Liver (tissue), 9 donors: ENCODE results near the gene BRDT. TPM values are rescaled to one million over a fixed set of nuclear protein-coding genes. Genes with fewer than 3 reads are reported as not detected.

Experiments used
- DNase-seq: peaks from one replicate; pipeline ENCODE4 v3.0.0-alpha.2; 2017; ENCODE audit warnings: low spot score
- H3K27ac ChIP-seq, 2 donors: one replicate each; pipeline ENCODE4 v1.7.0; 2013; ENCODE audit warnings: inconsistent platforms in 2 of 2, low read length in 2 of 2, control low read depth in 1 of 2, low read depth in 1 of 2, mild to moderate bottlenecking in 1 of 2
- H3K27me3 ChIP-seq, 4 donors: one replicate each; pipeline versions ENCODE4 v1.6.1 to v1.7.0; 2013; ENCODE audit warnings: low read length in 3 of 4, inconsistent platforms in 1 of 4, mild to moderate bottlenecking in 1 of 4, moderate library complexity in 1 of 4; ENCODE audit not compliant: control insufficient read depth in 4 of 4, insufficient read depth in 4 of 4
- H3K36me3 ChIP-seq, 4 donors: one replicate each; pipeline versions ENCODE4 v1.6.1 to v1.7.0; 2013; ENCODE audit warnings: low read length in 3 of 4, mild to moderate bottlenecking in 3 of 4, low read depth in 1 of 4, moderate library complexity in 1 of 4; ENCODE audit not compliant: control insufficient read depth in 4 of 4, insufficient read depth in 3 of 4
- H3K4me1 ChIP-seq, 4 donors: one replicate each; pipeline versions ENCODE4 v1.6.1 to v1.7.0; 2013; ENCODE audit warnings: low read length in 3 of 4, mild to moderate bottlenecking in 3 of 4, moderate library complexity in 1 of 4; ENCODE audit not compliant: control insufficient read depth in 4 of 4, insufficient read depth in 4 of 4
- H3K4me3 ChIP-seq, 3 donors: one replicate each; pipeline versions ENCODE4 v1.6.1 to v1.7.0; 2013; ENCODE audit warnings: low read length in 3 of 3, control low read depth in 1 of 3, low read depth in 1 of 3, mild to moderate bottlenecking in 1 of 3
- H3K9ac ChIP-seq, 2 donors: one replicate each; pipeline ENCODE4 v1.7.0; 2013; ENCODE audit warnings: low read length in 2 of 2, mild to moderate bottlenecking in 2 of 2, moderate library complexity in 2 of 2, control low read depth in 1 of 2, low read depth in 1 of 2
- H3K9me3 ChIP-seq, 4 donors: one replicate each; pipeline versions ENCODE4 v1.6.1 to v1.7.0; 2013; ENCODE audit warnings: low read length in 3 of 4; ENCODE audit not compliant: control insufficient read depth in 4 of 4
- EGR1 ChIP-seq, 2 donors: IDR thresholded peaks; 2 replicates each; pipeline ENCODE4 v1.6.1; 2016 to 2018; ENCODE audit warnings: antibody characterized with exemption in 2 of 2, low read depth in 2 of 2
- FOXA2 ChIP-seq: IDR thresholded peaks from 2 replicates; pipeline ENCODE4 v1.6.1; 2016; ENCODE audit warnings: antibody characterized with exemption
- GABPA ChIP-seq, 2 donors: IDR thresholded peaks in 1 of 2; conservative IDR thresholded peaks in 1 of 2; 2 replicates each; pipeline ENCODE4 v1.6.1; 2016; ENCODE audit warnings: antibody characterized with exemption in 2 of 2, mild to moderate bottlenecking in 1 of 2, moderate library complexity in 1 of 2
- HNF4A ChIP-seq, 2 donors: conservative IDR thresholded peaks; 2 replicates each; pipeline ENCODE4 v1.6.1; 2016; ENCODE audit warnings: antibody characterized with exemption in 2 of 2, mild to moderate bottlenecking in 2 of 2
- HNF4G ChIP-seq: IDR thresholded peaks from 2 replicates; pipeline ENCODE4 v1.6.1; 2016; ENCODE audit warnings: antibody characterized with exemption
- JUND ChIP-seq, 2 donors: IDR thresholded peaks; 2 replicates each; pipeline ENCODE4 v1.6.1; 2016; ENCODE audit warnings: antibody characterized with exemption in 2 of 2
- NR2F2 ChIP-seq: IDR thresholded peaks from 2 replicates; pipeline ENCODE4 v1.6.1; 2016; ENCODE audit warnings: antibody characterized with exemption
- RAD21 ChIP-seq, 2 donors: IDR thresholded peaks; 2 replicates each; pipeline ENCODE4 v1.6.1; 2016; ENCODE audit warnings: antibody characterized with exemption in 2 of 2, mild to moderate bottlenecking in 2 of 2
- RXRA ChIP-seq, 2 donors: IDR thresholded peaks; 2 replicates each; pipeline ENCODE4 v1.6.1; 2017 to 2018; ENCODE audit warnings: antibody characterized with exemption in 2 of 2, mild to moderate bottlenecking in 1 of 2
- SP1 ChIP-seq: IDR thresholded peaks from 2 replicates; pipeline ENCODE4 v1.6.1; 2018; ENCODE audit warnings: antibody characterized with exemption, mild to moderate bottlenecking
- TAF1 ChIP-seq: conservative IDR thresholded peaks from 2 replicates; pipeline ENCODE4 v1.6.1; 2016; ENCODE audit warnings: antibody characterized with exemption, mild to moderate bottlenecking
- WGBS: extraction: QIAGEN DNeasy Blood & Tissue Kit; methylation state at CpG from one replicate; pipeline ENCODE4 v1.1.7; 2013; 5-methylcytosine and 5-hydroxymethylcytosine counted together
- polyA plus RNA-seq, 2 donors: library from polyadenylated mRNA; stranded (reverse) in 1 of 2; unstranded in 1 of 2; fragments of 200-250 nt in 1 of 2; fragments of >200 nt in 1 of 2; fragmentation: Nextera tagmentation in 1 of 2; extraction: Ambion mirVana in 1 of 2; gene quantifications; one replicate each; pipeline versions ENCODE4 v1.2.1 to v1.2.3, GENCODE V29; 2013 to 2015
- total RNA-seq, 2 donors: library from RNA; depleted of rRNA; stranded (reverse); fragments of >200 nt; gene quantifications; one replicate each; pipeline ENCODE4 v1.2.3, GENCODE V29; 2014
- TF ChIP-seq, protein P1 (sequence below): IDR thresholded peaks from 2 replicates; pipeline ENCODE4 v1.6.1; 2016; ENCODE audit warnings: antibody characterized with exemption
- TF ChIP-seq, protein P2 (sequence below): IDR thresholded peaks from 2 replicates; pipeline ENCODE4 v1.6.1; 2016; ENCODE audit warnings: antibody characterized with exemption
- TF ChIP-seq, protein P3 (sequence below): IDR thresholded peaks from 2 replicates; pipeline ENCODE4 v1.6.1; 2016; ENCODE audit warnings: antibody characterized with exemption
- TF ChIP-seq, protein P4 (sequence below): IDR thresholded peaks from 2 replicates; pipeline ENCODE4 v1.6.1; 2016; ENCODE audit warnings: antibody characterized with exemption, mild to moderate bottlenecking
- donor health status: healthy.
- donor health status: healthy.
- donor health status: healthy.
- donor health status: healthy.
- donor health status: healthy.

Gene BRDT
- total and polyA plus RNA-seq, 4 donors, result not detected

DNA sequence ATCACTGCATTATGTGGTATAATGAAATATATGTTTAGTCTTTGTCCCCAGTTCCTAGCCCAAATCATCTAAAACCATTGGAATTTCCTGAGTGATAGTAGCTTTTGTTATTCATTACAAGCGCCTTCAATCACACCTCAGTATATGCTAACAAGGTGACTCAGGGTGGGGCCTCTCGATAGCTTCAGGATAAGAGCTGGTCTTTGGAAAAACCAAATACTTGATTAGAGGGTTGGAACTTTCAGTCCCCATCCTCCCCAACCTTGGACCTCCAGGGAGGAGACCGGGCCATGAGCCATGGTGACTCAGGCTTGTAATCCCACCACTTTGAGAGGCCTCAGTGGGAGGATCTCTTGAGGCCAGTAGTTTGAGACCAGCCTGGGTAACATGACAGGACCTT, 5.1 kb upstream of the BRDT start:
- DNase-seq, result no peak
- WGBS, result 90% methylated on average over 3 of the region's 3 CpGs
- Histone ChIP-seq H3K36me3 (no peaks in the 10 kb centered on the region), H3K9me3 (peaks cover 0 to 5% (median 0%) of the 10 kb centered on the region in 4 donors), H3K9ac (no peak overlapping the region), H3K4me3 (no peak overlapping the region), H3K4me1 (no peaks in the 10 kb centered on the region), H3K27me3 (no peaks in the 10 kb centered on the region), H3K27ac (no peak overlapping the region)
- no peak for TF ChIP-seq HNF4G
- TF ChIP-seq SP1, result no peak
- no peak for TF ChIP-seq RXRA (IDR thresholded peaks at IDR 0.05)

DNA sequence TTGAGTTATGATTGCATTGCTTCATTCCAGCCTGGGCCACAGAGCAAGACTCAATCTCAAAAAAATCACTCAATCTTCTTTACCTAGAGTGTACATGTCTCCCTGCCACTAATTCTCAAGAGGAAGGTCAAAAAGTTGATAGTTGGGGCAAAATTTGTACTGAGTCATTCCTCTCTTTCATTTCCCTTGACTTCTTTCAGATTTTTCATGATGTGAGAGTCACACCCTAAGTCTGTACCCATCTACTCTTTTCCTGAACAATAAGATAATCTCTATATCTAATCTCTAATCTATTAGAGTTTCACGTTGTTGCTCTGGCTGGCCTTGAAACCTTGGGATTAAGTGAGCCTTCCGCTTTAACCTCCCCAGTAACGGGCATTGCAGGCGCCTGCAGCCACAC, 1.1 kb upstream of the BRDT start:
- Histone ChIP-seq H3K27me3 (no peaks in the 10 kb centered on the region), H3K4me3 (no peak overlapping the region), H3K27ac (no peak overlapping the region), H3K9me3 (no peaks in the 10 kb centered on the region), H3K9ac (no peak overlapping the region), H3K36me3 (no peaks in the 10 kb centered on the region), H3K4me1 (no peaks in the 10 kb centered on the region)
- TF ChIP-seq, protein P1, sequence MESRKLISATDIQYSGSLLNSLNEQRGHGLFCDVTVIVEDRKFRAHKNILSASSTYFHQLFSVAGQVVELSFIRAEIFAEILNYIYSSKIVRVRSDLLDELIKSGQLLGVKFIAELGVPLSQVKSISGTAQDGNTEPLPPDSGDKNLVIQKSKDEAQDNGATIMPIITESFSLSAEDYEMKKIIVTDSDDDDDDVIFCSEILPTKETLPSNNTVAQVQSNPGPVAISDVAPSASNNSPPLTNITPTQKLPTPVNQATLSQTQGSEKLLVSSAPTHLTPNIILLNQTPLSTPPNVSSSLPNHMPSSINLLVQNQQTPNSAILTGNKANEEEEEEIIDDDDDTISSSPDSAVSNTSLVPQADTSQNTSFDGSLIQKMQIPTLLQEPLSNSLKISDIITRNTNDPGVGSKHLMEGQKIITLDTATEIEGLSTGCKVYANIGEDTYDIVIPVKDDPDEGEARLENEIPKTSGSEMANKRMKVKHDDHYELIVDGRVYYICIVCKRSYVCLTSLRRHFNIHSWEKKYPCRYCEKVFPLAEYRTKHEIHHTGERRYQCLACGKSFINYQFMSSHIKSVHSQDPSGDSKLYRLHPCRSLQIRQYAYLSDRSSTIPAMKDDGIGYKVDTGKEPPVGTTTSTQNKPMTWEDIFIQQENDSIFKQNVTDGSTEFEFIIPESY, result no peak
- TF ChIP-seq, protein P2, sequence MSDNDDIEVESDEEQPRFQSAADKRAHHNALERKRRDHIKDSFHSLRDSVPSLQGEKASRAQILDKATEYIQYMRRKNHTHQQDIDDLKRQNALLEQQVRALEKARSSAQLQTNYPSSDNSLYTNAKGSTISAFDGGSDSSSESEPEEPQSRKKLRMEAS, result no peak
- TF ChIP-seq, protein P3, sequence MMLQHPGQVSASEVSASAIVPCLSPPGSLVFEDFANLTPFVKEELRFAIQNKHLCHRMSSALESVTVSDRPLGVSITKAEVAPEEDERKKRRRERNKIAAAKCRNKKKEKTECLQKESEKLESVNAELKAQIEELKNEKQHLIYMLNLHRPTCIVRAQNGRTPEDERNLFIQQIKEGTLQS, result no peak
- TF ChIP-seq JUND (IDR thresholded peaks at IDR 0.05) (no peak), FOXA2 (no peak), EGR1 (IDR thresholded peaks at IDR 0.05; ENCODE audit: low read depth in 2 of 2) (no peak), GABPA (IDR thresholded peaks at IDR 0.05 in 1 of 2, conservative IDR thresholded peaks at IDR 0.05 in 1 of 2) (no peak), TAF1 (no peak), NR2F2 (no peak), RAD21 (IDR thresholded peaks at IDR 0.05) (no peak), SP1 (no peak), HNF4A (conservative IDR thresholded peaks at IDR 0.05) (no peak)
- TF ChIP-seq, protein P4, sequence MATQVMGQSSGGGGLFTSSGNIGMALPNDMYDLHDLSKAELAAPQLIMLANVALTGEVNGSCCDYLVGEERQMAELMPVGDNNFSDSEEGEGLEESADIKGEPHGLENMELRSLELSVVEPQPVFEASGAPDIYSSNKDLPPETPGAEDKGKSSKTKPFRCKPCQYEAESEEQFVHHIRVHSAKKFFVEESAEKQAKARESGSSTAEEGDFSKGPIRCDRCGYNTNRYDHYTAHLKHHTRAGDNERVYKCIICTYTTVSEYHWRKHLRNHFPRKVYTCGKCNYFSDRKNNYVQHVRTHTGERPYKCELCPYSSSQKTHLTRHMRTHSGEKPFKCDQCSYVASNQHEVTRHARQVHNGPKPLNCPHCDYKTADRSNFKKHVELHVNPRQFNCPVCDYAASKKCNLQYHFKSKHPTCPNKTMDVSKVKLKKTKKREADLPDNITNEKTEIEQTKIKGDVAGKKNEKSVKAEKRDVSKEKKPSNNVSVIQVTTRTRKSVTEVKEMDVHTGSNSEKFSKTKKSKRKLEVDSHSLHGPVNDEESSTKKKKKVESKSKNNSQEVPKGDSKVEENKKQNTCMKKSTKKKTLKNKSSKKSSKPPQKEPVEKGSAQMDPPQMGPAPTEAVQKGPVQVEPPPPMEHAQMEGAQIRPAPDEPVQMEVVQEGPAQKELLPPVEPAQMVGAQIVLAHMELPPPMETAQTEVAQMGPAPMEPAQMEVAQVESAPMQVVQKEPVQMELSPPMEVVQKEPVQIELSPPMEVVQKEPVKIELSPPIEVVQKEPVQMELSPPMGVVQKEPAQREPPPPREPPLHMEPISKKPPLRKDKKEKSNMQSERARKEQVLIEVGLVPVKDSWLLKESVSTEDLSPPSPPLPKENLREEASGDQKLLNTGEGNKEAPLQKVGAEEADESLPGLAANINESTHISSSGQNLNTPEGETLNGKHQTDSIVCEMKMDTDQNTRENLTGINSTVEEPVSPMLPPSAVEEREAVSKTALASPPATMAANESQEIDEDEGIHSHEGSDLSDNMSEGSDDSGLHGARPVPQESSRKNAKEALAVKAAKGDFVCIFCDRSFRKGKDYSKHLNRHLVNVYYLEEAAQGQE, result no peak
- 75% methylated on average over 4 of the region's 4 CpGs for WGBS
- no peak for DNase-seq
